K562 (cell line): ENCODE results near the gene RREB1. TPM values are rescaled to one million over a fixed set of nuclear protein-coding genes. Genes with fewer than 3 reads are reported as not detected.
A peak's percentile ranks its signal among the peaks of the same experiment; 100 is the strongest.

Experiments
- ESRRA ChIP-seq: fragments of 450-650 bp; IDR thresholded peaks from 2 replicates; pipeline ENCODE4 v1.6.1; 2014; ENCODE audit warnings: low read depth, mild to moderate bottlenecking, moderate library complexity, borderline replicate concordance
- FIP1L1 ChIP-seq: fragments of 200-400 bp; formaldehyde crosslinking; IDR thresholded peaks from 2 replicates; pipeline ENCODE4 v1.6.1; 2018; ENCODE audit warnings: mild to moderate bottlenecking, low read depth, low read length; ENCODE audit not compliant: poor library complexity, severe bottlenecking
- MEIS2 ChIP-seq: fragments of 450-650 bp; IDR thresholded peaks from 2 replicates; pipeline ENCODE4 v1.6.1; 2014; ENCODE audit warnings: mild to moderate bottlenecking; ENCODE audit not compliant: partially characterized antibody
- MTF1 ChIP-seq: fragments of 250-450 bp; sonication (Bioruptor Pico); IDR thresholded peaks from 2 replicates; pipeline ENCODE4 v1.9.0; 2021; ENCODE audit warnings: moderate library complexity, mild to moderate bottlenecking, inconsistent platforms, borderline replicate concordance
- polyA plus RNA-seq, 8 experiments: library from polyadenylated mRNA; depleted of rRNA in 4 of 8; stranded (reverse) in 5 of 8; unstranded in 3 of 8; fragments of >200 nt; fragmentation: Nextera tagmentation in 2 of 8; fragmentation: Illumina TruSeq in 1 of 8; extraction: Ambion mirVana in 2 of 8; extraction: Trizol in 1 of 8; gene quantifications; 2 replicates each; pipeline versions ENCODE4 v1.2.1 to v1.2.3, GENCODE V29; 2011 to 2014; ENCODE audit warnings: inconsistent platforms in 1 of 8, missing spikeins in 1 of 8
- total RNA-seq, 7 experiments: library from RNA; depleted of rRNA in 6 of 7; stranded (reverse); fragments of >200 nt in 6 of 7; fragmentation: Illumina TruSeq in 2 of 7; extraction: Trizol in 2 of 7; gene quantifications; 2 replicates each; pipeline versions ENCODE4 v1.2.1 to v1.2.3, GENCODE V29; 2011 to 2021; ENCODE audit warnings: low replicate concordance in 1 of 7
- TF ChIP-seq, protein P1 (sequence below): fragments of 450-650 bp; IDR thresholded peaks from 2 replicates; pipeline ENCODE4 v1.6.1; 2016; ENCODE audit warnings: low read depth
- TF ChIP-seq, protein P2 (sequence below), 2 experiments: IDR thresholded peaks; 2 replicates each; pipeline ENCODE4 v1.6.1; 2012; ENCODE audit warnings: improper control_type of control experiment in 2 of 2, low read depth in 2 of 2, low read length in 2 of 2, borderline replicate concordance in 1 of 2

RREB1 gene
- total and polyA plus RNA-seq, 9 of the 15 experiments (the other 6 are each of a cell fraction or from before 2014, with no cell fraction given) = 3.3 to 64.2 (median 19.3) TPM

- TF ChIP-seq, protein P1, sequence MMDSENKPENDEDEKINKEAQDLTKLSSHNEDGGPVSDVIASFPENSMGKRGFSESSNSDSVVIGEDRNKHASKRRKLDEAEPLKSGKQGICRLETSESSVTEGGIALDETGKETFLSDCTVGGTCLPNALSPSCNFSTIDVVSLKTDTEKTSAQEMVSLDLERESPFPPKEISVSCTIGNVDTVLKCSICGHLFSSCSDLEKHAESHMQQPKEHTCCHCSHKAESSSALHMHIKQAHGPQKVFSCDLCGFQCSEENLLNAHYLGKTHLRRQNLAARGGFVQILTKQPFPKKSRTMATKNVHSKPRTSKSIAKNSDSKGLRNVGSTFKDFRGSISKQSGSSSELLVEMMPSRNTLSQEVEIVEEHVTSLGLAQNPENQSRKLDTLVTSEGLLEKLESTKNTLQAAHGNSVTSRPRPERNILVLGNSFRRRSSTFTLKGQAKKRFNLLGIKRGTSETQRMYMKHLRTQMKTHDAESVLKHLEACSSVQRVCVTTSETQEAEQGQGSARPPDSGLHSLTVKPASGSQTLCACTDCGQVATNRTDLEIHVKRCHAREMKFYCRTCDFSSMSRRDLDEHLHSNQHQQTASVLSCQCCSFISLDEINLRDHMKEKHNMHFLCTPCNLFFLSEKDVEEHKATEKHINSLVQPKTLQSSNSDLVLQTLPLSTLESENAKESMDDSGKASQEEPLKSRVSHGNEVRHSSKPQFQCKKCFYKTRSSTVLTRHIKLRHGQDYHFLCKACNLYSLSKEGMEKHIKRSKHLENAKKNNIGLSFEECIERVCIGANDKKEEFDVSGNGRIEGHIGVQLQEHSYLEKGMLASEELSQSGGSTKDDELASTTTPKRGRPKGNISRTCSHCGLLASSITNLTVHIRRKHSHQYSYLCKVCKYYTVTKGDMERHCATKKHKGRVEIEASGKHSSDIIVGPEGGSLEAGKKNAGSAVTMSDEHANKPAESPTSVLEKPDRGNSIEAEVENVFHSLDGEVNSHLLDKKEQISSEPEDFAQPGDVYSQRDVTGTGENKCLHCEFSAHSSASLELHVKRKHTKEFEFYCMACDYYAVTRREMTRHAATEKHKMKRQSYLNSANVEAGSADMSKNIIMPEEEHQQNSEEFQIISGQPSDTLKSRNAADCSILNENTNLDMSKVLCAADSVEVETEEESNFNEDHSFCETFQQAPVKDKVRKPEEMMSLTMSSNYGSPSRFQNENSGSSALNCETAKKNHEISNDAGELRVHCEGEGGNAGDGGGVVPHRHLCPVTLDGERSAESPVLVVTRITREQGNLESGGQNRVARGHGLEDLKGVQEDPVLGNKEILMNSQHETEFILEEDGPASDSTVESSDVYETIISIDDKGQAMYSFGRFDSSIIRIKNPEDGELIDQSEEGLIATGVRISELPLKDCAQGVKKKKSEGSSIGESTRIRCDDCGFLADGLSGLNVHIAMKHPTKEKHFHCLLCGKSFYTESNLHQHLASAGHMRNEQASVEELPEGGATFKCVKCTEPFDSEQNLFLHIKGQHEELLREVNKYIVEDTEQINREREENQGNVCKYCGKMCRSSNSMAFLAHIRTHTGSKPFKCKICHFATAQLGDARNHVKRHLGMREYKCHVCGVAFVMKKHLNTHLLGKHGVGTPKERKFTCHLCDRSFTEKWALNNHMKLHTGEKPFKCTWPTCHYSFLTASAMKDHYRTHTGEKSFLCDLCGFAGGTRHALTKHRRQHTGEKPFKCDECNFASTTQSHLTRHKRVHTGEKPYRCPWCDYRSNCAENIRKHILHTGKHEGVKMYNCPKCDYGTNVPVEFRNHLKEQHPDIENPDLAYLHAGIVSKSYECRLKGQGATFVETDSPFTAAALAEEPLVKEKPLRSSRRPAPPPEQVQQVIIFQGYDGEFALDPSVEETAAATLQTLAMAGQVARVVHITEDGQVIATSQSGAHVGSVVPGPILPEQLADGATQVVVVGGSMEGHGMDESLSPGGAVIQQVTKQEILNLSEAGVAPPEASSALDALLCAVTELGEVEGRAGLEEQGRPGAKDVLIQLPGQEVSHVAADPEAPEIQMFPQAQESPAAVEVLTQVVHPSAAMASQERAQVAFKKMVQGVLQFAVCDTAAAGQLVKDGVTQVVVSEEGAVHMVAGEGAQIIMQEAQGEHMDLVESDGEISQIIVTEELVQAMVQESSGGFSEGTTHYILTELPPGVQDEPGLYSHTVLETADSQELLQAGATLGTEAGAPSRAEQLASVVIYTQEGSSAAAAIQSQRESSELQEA = no peak
- TF ChIP-seq FIP1L1 = no peak
- TF ChIP-seq, protein P2, sequence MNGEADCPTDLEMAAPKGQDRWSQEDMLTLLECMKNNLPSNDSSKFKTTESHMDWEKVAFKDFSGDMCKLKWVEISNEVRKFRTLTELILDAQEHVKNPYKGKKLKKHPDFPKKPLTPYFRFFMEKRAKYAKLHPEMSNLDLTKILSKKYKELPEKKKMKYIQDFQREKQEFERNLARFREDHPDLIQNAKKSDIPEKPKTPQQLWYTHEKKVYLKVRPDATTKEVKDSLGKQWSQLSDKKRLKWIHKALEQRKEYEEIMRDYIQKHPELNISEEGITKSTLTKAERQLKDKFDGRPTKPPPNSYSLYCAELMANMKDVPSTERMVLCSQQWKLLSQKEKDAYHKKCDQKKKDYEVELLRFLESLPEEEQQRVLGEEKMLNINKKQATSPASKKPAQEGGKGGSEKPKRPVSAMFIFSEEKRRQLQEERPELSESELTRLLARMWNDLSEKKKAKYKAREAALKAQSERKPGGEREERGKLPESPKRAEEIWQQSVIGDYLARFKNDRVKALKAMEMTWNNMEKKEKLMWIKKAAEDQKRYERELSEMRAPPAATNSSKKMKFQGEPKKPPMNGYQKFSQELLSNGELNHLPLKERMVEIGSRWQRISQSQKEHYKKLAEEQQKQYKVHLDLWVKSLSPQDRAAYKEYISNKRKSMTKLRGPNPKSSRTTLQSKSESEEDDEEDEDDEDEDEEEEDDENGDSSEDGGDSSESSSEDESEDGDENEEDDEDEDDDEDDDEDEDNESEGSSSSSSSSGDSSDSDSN (IDR thresholded peaks at IDR 0.05; ENCODE audit: borderline replicate concordance in 1 of 2, low read depth in 2 of 2, low read length in 2 of 2) = no peak
- TF ChIP-seq ESRRA = peak; percentile 75; the same call in 1 of the 2 replicates
- peak; percentile 43 for TF ChIP-seq MEIS2
- TF ChIP-seq MTF1 (CRISPR knock-in tag) = no peak
Measured at GRCh38 chr6:7261852-7262461, 154.2 kb downstream of the RREB1 start (continued).
